GM19438 (cell line): ENCODE measurements around the gene CRYBB3.
"Not testable (repeated sequence)": the region's sequence is repeated elsewhere in the genome, so short reads cannot be mapped to it uniquely, and the experiment has no call there.

Source experiments
- ATAC-seq: cut with Tn5 transposase; IDR thresholded peaks from one replicate; pipeline ENCODE4 v1.9.1; 2021; ENCODE audit warnings: low read depth; ENCODE audit not compliant: unreplicated experiment

CRYBB3 gene

DNA sequence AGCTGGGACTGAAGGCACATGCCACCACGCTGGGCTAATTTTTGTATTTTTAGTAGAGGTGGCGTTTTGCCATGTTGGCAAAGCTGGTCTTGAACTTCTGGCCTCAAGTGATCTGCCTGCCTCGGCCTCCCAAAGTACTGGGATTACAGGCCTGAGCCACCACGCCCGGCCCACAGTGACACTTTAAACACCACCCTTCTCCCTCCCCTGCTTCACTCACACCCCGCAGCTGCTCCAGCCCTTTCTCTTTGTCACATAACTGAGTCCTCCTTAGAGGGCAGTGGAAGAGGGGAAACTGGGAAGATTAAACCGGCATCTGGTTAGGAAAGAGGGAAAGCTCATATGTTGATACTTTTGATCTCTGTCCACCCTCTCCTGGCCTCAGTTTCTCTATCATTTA lies 4.9 kb downstream of the CRYBB3 start:
- ATAC-seq = not testable (repeated sequence)

DNA sequence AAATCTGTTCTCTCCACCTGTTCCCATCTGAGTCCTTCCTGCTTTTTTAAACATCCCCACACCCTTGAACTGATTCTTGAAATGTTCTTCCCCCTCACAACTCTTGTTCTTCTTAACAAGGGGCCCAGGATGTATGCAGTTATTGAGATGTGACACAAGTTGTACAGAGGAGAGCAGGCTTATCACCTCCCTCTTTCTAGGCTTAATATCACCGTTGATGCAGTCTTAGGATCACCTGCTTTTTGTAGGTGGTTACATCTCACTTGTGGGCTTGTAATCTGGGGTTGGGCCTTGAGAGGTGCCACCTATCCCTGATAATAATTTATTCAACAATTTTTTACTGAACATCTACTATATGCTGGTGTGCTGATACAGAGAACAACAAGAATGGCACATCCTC lies 6.2 kb downstream of the CRYBB3 start:
- no peak for ATAC-seq

DNA sequence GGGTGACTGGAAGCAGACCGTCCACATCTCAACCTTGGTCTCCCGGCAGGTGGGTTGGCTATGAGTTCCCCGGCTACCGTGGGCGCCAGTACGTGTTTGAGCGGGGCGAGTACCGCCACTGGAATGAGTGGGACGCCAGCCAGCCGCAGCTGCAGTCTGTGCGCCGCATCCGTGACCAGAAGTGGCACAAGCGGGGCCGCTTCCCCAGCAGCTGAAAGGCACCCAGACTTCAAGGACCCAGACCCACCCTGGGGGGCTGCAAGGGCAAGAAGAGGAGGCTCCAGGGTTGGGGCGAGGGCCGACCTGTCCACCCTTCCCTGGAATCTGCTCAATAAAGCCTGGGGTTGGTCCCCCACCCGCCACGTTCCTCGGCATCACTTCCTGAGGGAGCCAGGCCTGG lies 7.3 kb downstream of the CRYBB3 start:
- no peak for ATAC-seq

DNA sequence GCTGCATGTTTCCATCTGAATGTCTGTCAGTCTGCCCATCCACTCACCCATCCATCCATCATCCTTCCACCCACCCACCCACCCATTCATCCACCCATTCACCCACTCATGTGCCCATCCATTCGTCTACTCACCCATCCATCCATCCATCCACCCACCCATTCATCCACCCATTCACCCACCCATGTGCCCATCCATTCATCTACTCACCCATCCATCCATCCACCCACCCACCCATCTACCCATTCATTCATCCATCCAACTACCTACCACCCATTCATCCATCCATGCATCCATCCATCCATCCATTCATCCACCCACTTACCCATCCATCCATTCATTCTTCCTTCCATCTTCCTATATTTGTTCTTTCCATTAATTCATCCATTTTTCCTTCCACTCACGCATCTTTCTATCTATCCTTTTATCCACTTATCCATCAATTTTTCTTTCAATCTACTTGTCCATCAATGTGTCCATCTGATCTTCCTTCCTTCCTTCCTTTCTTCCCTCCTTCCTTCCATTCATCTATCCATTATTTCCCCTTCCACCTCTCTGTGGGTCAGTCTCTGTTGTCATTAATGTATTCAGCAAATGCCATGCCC lies 8.0 kb downstream of the CRYBB3 start:
- ATAC-seq = no peak

DNA sequence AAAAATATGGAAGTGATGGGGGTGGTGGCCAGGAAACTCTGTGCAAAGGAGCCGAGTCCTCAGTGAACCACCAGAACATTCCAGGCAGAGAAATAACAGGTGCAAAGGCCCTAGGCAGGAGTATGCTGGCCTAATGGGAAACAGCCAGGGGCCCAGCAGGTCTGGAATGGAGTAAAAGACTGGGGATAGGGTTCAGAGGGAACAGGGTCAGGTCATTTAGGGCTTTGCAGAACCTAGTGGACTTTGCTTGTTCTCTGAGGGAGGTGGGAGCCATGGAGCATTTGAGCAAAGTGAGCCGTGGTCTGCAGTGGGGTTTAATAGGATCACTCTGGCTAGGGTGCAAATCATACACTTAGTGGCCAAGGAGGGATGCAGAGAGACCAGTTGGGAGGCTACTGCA lies 8.7 kb downstream of the CRYBB3 start:
- ATAC-seq = no peak

DNA sequence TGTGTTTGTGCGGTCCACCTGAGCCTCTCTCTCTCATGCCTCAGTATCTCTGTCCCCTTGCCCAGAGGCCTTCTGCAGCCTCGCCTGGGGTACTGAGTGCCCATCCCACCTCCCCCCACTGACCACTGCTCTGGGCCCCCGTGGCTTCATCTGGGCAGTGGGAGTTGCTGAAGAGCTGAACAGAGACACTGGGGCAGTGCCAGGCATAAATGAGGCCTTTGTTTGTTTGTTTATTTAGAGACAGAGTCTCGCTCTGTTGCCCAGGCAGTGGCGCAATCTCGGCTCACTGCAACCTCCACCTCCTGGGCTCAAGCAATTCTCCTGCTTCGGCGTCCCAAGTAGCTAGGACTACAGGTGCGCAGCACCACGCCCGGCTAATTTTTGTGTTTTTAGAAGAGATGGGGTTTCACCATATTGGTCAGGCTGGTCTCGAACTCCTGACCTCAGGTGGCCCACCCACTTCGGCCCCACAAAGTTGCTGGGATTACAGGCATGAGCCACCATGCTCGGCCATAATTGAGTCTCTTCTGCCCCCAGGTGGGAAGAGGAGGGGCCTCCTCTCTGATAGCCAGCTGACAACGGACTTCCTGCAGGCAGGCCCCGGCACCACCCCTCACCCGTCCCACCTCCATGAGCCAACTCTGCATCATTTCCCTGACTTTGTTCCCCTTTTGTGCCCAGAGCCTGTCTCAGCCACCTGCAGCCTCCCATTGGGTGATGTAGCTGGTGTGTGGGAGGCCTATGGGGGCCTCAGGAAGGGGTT lies 9.3 kb downstream of the CRYBB3 start:
- no peak for ATAC-seq

DNA sequence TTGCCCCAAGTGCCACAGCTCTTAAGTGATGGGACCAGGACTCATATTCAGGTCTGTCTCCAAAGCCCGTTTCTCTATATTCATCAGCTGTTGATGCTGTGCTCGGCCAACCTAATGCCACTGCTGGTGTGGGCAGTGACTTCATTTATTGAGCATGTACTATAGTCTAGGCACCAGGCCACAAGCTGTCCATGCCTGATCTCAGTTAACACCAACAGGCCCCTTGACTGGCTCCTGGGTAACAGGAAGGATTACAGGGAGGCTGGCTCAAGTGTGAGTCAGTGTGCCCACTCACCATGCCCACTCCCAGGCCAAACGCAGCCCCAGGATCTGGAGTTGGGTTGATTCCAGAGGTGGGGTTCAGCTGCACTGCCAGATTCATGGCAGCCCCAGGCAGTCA lies 11.1 kb downstream of the CRYBB3 start:
- ATAC-seq = no peak

DNA sequence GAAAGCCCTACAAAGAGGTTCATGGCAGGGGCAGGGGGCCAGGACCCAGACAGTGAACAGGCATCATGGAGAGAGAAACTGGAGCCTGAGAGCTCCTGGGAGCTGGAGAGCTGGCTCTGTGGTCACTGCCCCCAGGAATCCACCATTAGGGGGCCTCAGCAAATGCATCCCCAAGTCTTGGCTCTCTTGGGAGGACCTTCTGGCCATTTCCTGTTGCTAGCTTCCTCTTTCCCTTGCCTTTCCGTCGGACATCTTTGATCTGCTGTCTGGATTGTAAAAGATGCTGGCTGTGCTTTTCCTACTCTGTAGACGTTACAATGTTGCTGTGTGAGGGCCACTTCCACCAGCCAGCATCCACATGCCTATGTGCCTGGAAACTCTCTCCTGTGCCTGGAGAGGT lies 12.7 kb downstream of the CRYBB3 start:
- no peak for ATAC-seq

DNA sequence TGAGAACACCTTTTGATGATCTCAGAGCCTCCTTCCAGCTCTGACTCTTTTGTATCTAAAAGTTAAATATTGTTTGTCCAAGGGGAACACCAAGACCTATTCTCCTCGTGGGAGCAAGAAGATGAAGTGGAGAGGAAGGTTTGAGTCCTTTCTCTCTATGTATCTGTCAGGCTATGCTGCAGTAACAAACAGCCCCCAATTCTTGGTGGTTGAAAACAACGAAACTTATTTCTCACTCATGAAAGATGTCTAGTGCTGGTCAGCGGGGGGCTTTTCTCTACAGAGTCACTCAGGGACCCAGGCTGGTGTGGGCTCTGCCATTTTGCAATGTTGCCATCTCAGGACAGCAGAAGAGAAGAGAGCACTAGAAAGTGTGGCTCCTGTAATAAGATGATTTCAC lies 13.6 kb downstream of the CRYBB3 start:
- ATAC-seq = no peak

DNA sequence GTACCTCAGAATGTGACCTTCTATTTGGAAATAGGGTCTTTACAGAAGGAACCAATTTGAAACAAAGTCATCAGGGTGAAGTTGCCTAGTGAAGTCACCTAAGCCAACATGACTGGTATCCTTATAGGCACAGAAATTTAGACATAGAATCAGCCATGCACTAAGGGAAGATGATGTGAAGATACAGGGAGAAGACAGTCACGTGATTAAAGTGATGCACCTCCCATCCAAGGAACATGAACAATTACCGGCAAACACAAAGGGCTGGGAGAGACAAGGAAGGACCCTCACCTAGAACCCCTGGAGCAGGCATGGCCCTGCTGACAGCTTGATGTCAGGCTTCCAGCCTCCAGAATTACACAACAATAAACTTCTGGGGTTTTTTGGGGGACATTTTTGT lies 16.6 kb downstream of the CRYBB3 start:
- ATAC-seq = no peak

DNA sequence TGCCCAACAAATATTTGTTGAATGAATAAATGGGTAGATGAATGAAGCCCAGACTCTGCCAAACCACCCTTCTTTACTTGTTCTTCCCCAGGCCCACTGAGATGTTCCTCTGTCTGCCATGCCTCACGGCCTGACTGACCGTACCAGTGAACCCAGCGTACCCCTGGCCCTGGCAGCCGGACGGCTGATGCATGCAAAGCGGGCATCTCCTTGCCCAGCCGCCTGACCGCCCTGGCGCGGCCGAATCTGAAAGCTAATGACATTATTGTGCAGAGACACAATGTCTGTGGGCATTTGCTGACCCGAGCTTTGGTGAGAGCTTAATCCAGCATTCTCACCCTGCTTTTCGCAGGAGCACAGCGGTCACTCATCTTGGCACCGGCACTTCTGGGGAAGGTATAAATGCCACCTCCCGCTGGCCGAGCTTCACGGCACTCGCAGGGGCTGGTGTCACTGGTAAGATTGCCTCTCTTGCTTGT lies 19.6 kb downstream of the CRYBB3 start, which contains the start of gene CRYBB2:
Gene CRYBB2, plus strand, starts transcription at position 429 of the 479 bp plus-strand sequence. CDS start 1,791 bp downstream, outside the sequence.
- no peak for ATAC-seq

DNA sequence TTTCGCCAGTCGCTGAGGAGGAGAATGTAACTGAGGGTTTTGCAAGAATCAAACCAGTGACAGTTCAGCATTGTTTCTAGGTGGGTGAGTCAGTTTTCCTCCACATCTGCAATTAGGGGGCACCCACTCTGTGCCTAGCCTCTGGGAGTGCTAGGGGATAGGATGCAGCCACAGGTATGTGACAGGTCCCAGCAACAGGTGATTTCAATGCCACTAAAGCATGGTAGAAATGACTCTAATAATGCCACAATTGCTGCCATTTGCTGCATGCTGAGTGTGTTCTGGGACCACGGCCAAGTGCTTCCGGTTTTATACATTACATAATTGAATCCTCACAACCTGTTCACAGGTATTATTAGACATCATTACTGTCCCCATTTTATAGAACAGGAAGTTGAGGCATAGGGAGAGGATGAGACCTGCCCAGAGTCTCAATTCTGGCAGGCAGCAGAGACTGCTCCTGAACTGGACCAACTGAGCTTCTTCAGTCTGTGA lies 20.3 kb downstream of the CRYBB3 start:
- no peak for ATAC-seq

DNA sequence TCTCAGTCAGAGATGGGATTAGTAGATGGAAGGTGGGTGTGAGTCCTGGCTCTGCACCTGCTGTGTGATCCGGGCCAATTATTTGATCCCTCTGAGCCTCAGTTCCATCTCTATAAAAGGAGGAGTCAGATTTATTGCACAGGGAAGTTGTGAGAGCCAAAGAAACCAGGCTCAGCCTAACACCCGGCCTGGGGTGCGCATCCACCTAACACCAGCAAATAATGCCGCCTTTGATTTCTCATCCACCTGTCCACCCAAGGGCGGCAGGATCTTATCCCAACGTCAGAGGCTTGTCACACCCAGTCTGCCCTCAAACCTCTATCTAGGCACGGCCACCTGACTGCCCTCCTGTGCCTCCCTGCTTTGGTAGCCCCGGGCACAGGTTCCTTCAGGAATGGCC lies 22.1 kb downstream of the CRYBB3 start:
- no peak for ATAC-seq

DNA sequence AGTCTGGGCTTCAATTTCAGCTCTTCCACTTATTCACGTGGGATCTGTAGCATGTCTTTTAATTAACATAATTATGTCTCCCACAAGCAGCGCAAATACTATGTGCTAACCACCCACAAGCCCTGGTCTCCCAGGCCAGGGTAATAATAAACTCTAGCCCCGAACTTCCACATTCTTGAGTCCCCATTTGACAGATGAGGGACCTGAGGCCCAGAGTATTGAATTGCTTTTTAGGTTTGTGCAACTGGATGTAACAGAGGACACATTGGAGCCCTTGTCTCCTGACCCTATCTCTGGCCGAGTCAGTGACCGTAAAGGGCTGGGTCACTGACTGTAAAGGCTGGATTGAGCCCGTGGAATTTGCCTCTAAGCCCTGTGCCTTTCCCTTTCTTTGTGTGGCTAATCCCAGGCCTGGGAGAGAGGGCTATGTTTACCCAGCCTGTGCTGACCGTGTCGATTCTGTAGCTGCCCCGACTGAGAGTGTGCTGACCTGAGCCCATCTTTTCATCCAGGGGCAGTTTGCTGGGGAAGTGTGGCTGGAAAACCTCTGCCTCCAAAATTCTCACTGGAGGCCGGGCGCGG lies 23.7 kb downstream of the CRYBB3 start:
- ATAC-seq = no peak

DNA sequence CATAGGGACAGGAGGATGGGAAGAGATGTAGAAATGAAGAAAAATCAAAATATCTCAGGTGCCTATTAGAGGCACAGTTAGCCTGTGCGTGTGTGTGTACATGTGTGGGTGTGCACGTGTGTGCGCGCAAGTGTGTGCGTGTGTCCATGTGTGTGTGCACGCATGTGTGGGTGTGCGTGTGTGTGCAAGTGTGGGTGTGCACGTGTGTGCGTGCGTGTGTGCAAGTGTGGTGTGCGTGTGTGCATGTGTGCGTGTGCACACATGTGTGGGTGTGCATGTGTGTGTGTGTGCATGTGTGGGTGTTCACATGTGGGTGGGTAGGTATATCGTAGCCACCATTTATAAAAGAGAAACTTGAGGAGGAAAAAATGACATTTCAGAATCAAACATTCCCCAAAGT lies 29.2 kb downstream of the CRYBB3 start:
- no peak for ATAC-seq

DNA sequence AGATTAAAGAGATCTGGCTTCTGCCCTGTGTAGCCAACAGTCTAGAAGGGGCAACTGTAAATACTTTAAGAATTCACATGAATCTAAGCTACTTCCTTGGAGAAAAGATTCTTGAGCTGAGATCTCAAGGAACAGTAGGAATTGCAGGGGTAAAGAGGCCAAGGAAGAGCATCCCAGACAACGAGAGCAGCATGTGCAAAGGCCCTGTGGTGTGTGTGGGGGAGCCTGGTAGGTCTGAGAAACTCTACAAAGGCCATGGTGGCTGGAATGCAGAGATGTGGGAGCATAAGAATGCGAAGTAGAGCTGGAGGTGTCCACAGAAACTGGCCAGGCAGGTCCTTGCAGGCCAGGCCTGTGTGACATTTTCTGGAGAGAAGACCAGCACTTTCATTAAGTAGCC lies 31.1 kb downstream of the CRYBB3 start:
- not testable (repeated sequence) for ATAC-seq

DNA sequence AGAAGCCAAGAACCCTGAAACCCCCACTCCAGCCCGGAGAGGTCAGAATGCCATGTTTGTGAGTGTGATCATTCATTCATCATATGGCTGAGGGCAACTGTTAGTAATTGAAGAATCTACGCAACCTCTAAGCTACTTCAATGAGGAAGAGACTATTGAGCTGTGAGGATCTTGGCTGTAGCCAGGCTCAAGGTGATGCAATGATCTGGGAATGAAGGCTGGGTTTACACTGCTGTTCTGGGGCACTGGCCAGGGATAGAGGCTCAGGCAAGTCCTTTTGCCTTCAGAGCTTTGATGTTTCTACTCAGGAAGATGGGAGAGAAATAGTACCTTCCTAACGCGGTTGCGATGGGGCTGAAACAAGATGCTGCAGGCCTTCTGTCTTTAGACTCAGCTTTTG lies 32.6 kb downstream of the CRYBB3 start:
- no peak for ATAC-seq

DNA sequence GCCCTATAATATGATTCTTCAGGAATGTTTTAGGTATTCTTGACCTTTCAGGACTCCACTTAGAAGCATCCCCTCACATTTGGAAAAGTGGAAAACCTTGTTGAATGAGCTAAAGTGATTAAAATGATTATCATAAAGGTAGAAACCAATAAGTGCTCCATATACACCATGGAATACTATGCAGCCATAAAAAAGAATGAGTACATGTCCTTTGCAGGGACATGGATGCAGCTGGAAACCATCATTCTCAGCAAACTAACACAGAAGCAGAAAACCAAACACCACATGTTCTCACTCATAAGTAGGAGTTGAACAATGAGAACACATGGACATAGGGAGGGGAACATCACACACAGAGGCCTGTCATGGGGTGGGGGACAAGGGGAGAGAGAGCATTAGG lies 34.0 kb downstream of the CRYBB3 start:
- not testable (repeated sequence) for ATAC-seq

DNA sequence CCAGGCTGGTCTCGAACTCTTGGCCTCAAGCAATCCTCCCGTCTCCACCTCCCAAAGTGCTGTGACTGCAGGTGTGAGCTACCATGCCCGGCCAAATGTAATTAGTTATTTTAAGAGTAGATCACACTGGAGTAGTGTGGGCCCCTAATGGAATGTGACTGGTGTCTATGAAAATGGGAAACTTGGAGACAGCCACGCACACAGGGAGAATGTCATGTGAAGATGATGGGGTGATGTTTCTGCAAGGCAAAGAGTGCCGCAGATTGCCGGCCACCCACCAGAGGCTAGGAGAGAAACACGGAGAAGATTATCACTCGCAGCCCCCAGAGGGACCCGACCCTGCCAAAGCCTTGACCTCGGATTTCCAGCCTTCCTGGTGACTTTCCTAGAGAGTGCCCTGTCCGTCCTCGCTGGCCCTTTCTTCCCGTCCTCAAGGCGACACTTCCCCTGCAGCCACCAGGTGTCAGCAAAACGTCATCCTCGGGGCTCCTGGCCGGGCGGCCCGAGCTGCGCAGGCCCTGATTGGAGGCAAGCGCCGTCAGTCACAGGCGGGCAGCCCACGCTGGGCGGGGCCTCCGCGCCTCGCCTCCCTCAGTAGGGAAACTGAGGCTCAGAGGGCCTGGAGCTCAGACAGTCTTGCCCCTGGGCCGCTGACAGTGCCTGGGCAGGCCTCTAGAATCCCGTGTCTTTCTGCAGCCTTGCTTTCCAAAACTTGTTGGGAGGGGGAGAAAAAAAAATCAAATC lies 36.1 kb downstream of the CRYBB3 start:
- peak; percentile 70 for ATAC-seq

DNA sequence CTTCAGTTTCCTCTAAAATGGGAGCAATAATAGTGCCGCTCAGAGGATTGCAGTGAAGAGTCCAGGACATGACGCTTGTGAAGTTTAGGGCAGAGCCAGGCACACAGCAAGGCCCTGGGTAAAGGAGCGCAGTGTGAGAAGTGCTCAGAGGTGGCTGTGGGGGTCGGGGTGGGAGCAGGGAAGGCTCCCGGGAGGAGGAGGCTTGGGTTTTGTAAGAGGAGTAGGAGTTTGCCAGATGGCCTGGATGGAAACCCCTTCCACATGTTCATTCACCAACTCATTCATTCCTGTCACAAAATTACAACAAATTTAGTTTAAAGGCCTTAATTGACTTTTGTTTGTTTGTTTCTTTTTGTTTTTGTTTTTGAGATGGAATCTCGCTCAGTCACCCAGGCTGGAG lies 36.8 kb downstream of the CRYBB3 start:
- ATAC-seq = no peak

DNA sequence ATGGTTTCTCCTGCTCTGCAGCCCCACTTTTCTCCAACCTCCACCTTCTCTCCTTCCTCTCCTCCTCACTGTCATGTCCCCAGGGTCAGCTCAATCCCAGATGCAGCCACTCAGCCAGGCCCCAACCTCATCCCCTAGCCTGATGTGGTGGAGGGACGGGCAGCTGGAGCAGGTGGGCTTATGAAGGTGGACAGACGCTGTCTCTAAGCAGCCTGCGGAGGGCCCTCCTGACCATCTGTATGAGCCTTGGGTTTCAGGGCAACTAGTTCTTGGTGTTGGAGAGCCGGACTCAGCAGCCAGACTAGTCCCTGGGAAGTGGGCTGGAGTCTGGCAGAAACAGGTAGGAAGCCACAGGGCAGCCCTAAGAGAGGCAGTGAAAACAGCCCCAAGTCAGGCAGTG lies 37.8 kb downstream of the CRYBB3 start:
- no peak for ATAC-seq
